HCT116 (cell line): ENCODE data around the gene ZDHHC1. TPM values are rescaled to one million over a fixed set of nuclear protein-coding genes. Genes with fewer than 3 reads are reported as not detected.

Experiments used
- ATAC-seq: fragments of 200-7000 bp; cut with Tn5 transposase; 2 replicates; pipeline ENCODE4 v1.9.1; 2020; ENCODE audit warnings: mild to moderate bottlenecking, moderate library complexity
- BruUV-seq: library from RNA; stranded (reverse); fragments of 400-500 nt; replicated peaks from 2 replicates; lab custom pipeline; 2021; lab: Mats Ljungman, UMichigan
- CTCF ChIA-PET: fragments of 300-600 bp; sonication (Branson Sonifier 250); formaldehyde crosslinking; loops from one replicate; lab custom pipeline; 2021; ENCODE audit warnings: antibody characterized with exemption; lab: Charles Lee
- POLR2A ChIA-PET: fragments of 300-600, 350-600 bp; sonication (Branson Sonifier 250); formaldehyde crosslinking; loops from one replicate; lab custom pipeline; 2021; ENCODE audit warnings: antibody characterized with exemption; lab: Charles Lee
- RAD21 ChIA-PET, 2 experiments: fragments of 300-600 bp; sonication (Branson Sonifier 250); formaldehyde crosslinking; loops; one replicate each; lab custom pipeline; 2023; ENCODE audit warnings: low total read pairs in 2 of 2; ENCODE audit not compliant: uncharacterized antibody in 2 of 2, unreplicated experiment in 2 of 2, low non-redundant PET in 1 of 2; lab: Charles Lee
- DNase-seq: peaks from one replicate; pipeline ENCODE4 v3.0.0-alpha.2; 2010; ENCODE audit warnings: low read depth, low spot score
- H2AFZ ChIP-seq: fragments of 200-600 bp; shearing (Covaris generic), sonication (generic); 2 replicates; pipeline ENCODE4 v1.6.1; 2017; ENCODE audit warnings: low read depth, mixed run types, mixed read lengths, antibody characterized with exemption, low read length; ENCODE audit not compliant: poor library complexity, severe bottlenecking
- H3K27ac ChIP-seq: 2 replicates; pipeline ENCODE4 v1.5.1; 2012; ENCODE audit warnings: low read depth, low read length
- H3K27me3 ChIP-seq: fragments of 200-600 bp; sonication (generic); 2 replicates; pipeline ENCODE4 v1.6.1; 2016; ENCODE audit warnings: mixed run types, low read length, mixed read lengths; ENCODE audit not compliant: insufficient read depth
- H3K36me3 ChIP-seq, 2 experiments: fragments of 200-500 bp in 1 of 2; fragments of 200-600 bp in 1 of 2; sonication (Bioruptor generic) in 1 of 2; sonication (generic) in 1 of 2; 2 replicates each; pipeline versions ENCODE4 v1.5.1 to v1.6.1; 2014 to 2016; ENCODE audit warnings: low read length in 2 of 2, inconsistent platforms in 1 of 2, mixed read lengths in 1 of 2, mixed run types in 1 of 2; ENCODE audit not compliant: insufficient read depth in 2 of 2, control insufficient read depth in 1 of 2
- H3K4me1 ChIP-seq, 2 experiments: fragments of 200-600 bp in 1 of 2; sonication (generic) in 1 of 2; 2 replicates each; pipeline versions ENCODE4 v1.5.1 to v1.6.1; 2012 to 2017; ENCODE audit warnings: low read length in 2 of 2, inconsistent platforms in 1 of 2, mild to moderate bottlenecking in 1 of 2, mixed read lengths in 1 of 2, mixed run types in 1 of 2, moderate library complexity in 1 of 2; ENCODE audit not compliant: insufficient read depth in 2 of 2, control insufficient read depth in 1 of 2
- H3K4me2 ChIP-seq: fragments of 200-600 bp; sonication (generic); 2 replicates; pipeline ENCODE4 v1.6.1; 2017; ENCODE audit warnings: mixed run types, low read length, mixed read lengths
- H3K4me3 ChIP-seq, 2 experiments: fragments of 200-600 bp in 1 of 2; sonication (generic) in 1 of 2; replicated peaks in 1 of 2; 2 replicates each; pipeline ENCODE4 v1.5.1; 2011 to 2016; ENCODE audit warnings: low read length in 2 of 2, control low read depth in 1 of 2, low read depth in 1 of 2, mild to moderate bottlenecking in 1 of 2, mixed read lengths in 1 of 2, mixed run types in 1 of 2
- H3K79me2 ChIP-seq: fragments of 200-600 bp; sonication (generic); 2 replicates; pipeline ENCODE4 v1.6.1; 2017; ENCODE audit warnings: mild to moderate bottlenecking, mixed run types, low read length, moderate library complexity, mixed read lengths; ENCODE audit not compliant: insufficient read depth
- H3K9ac ChIP-seq: fragments of 200-600 bp; sonication (generic); 2 replicates; pipeline ENCODE4 v1.6.1; 2016; ENCODE audit warnings: low read length, mixed read lengths
- H3K9me2 ChIP-seq: fragments of 200-600 bp; sonication (generic), shearing (Covaris generic); 2 replicates; pipeline ENCODE4 v1.6.1; 2017; ENCODE audit warnings: mixed run types, mild to moderate bottlenecking, moderate library complexity; ENCODE audit not compliant: insufficient read depth
- H3K9me3 ChIP-seq, 2 experiments: fragments of 200-500 bp in 1 of 2; fragments of 200-600 bp in 1 of 2; sonication (Bioruptor generic) in 1 of 2; sonication (generic) in 1 of 2; 2 replicates each; pipeline ENCODE4 v1.6.1; 2014 to 2017; ENCODE audit warnings: low read length in 2 of 2, mixed read lengths in 2 of 2, inconsistent platforms in 1 of 2, low read depth in 1 of 2, mild to moderate bottlenecking in 1 of 2, mixed run types in 1 of 2, moderate library complexity in 1 of 2; ENCODE audit not compliant: control insufficient read depth in 1 of 2, insufficient read depth in 1 of 2
- H4K20me1 ChIP-seq: fragments of 200-600 bp; sonication (generic), shearing (Covaris generic); 2 replicates; pipeline ENCODE4 v1.6.1; 2017; ENCODE audit warnings: mixed run types, mild to moderate bottlenecking, moderate library complexity; ENCODE audit not compliant: insufficient read depth
- ATF3 ChIP-seq: IDR thresholded peaks from 2 replicates; pipeline ENCODE4 v1.6.1; 2012
- CBX3 ChIP-seq: IDR thresholded peaks from 2 replicates; pipeline ENCODE4 v1.6.1; 2012; ENCODE audit warnings: low read depth
- CEBPB ChIP-seq: IDR thresholded peaks from 2 replicates; pipeline ENCODE4 v1.6.1; 2012; ENCODE audit warnings: low read depth
- ELF1 ChIP-seq: IDR thresholded peaks from 2 replicates; pipeline ENCODE4 v1.6.1; 2012; ENCODE audit warnings: low read depth, borderline replicate concordance
- EZH2 ChIP-seq: fragments of 200-600 bp; sonication (generic); IDR thresholded peaks from 2 replicates; pipeline ENCODE4 v1.6.1; 2017; ENCODE audit warnings: antibody characterized with exemption, mixed run types
- EZH2phosphoT487 ChIP-seq: fragments of 200-600 bp; IDR thresholded peaks from 2 replicates; pipeline ENCODE4 v1.6.1; 2018; ENCODE audit warnings: antibody characterized with exemption, borderline replicate concordance
- FOSL1 ChIP-seq: IDR thresholded peaks from 2 replicates; pipeline ENCODE4 v1.6.1; 2012; ENCODE audit warnings: low read depth
- JUND ChIP-seq: IDR thresholded peaks from 2 replicates; pipeline ENCODE4 v1.6.1; 2012
- MAX ChIP-seq: IDR thresholded peaks from 2 replicates; pipeline ENCODE4 v1.6.1; 2012
- POLR2A ChIP-seq: IDR thresholded peaks from 2 replicates; pipeline ENCODE4 v1.7.0; 2011; ENCODE audit warnings: borderline replicate concordance; ENCODE audit not compliant: insufficient read depth, insufficient read length; ENCODE audit errors: extremely low read depth
- SIN3A ChIP-seq: IDR thresholded peaks from 2 replicates; pipeline ENCODE4 v1.6.1; 2012; ENCODE audit warnings: low read depth
- SP1 ChIP-seq: IDR thresholded peaks from 2 replicates; pipeline ENCODE4 v1.6.1; 2012; ENCODE audit warnings: low read depth
- SRF ChIP-seq: IDR thresholded peaks from 2 replicates; pipeline ENCODE4 v1.6.1; 2012; ENCODE audit warnings: low read depth
- YY1 ChIP-seq: IDR thresholded peaks from 2 replicates; pipeline ENCODE4 v1.6.1; 2011; ENCODE audit warnings: low read length, low read depth, moderate library complexity, mild to moderate bottlenecking; ENCODE audit not compliant: insufficient replicate concordance; ENCODE audit errors: extremely low read depth
- ZFX ChIP-seq: fragments of 450-650 bp; IDR thresholded peaks from 2 replicates; pipeline ENCODE4 v1.6.1; 2017
- ZNF274 ChIP-seq: fragments of 200-500 bp; sonication (Bioruptor generic); IDR thresholded peaks from 2 replicates; pipeline ENCODE4 v1.6.1; 2014; ENCODE audit warnings: mild to moderate bottlenecking, low read depth, low read length, inconsistent platforms
- intact Hi-C: fragments of 100-400 bp; cut with micrococcal nuclease; formaldehyde crosslinking; loops from 2 replicates; pipeline ENCODE4 v1.10.0; 2022
- total RNA-seq: library from RNA; stranded (reverse); gene quantifications from one replicate; pipeline ENCODE4 v1.2.1, GENCODE V29; 2021; ENCODE audit not compliant: unreplicated experiment
- TF ChIP-seq, protein P1 (sequence below), 3 experiments: fragments of 200-600 bp in 1 of 3; sonication (generic) in 1 of 3; IDR thresholded peaks in 2 of 3; conservative IDR thresholded peaks in 1 of 3; 2 replicates each; pipeline ENCODE4 v1.5.1; 2012 to 2017; ENCODE audit warnings: low read depth in 2 of 3, low read length in 2 of 3, antibody characterized with exemption in 1 of 3, borderline replicate concordance in 1 of 3, control low read depth in 1 of 3, mild to moderate bottlenecking in 1 of 3, mixed read lengths in 1 of 3, mixed run types in 1 of 3, moderate library complexity in 1 of 3; ENCODE audit not compliant: insufficient read depth in 1 of 3

Gene ZDHHC1
- total RNA-seq, 1 experiment from 2014 or later, result 9.1 TPM

GRCh38 chr16:67433131-67433719 lies 16.9 kb upstream of the ZDHHC1 start:
- H3K27ac ChIP-seq, result no peak overlapping the region
- no peaks in the 10 kb centered on the region for H3K79me2 ChIP-seq
- intact Hi-C loops, result no loop called here
- no peak for DNase-seq
- TF ChIP-seq ZNF274, result no peak
- TF ChIP-seq SIN3A, result no peak
- TF ChIP-seq CBX3, result no peak
- TF ChIP-seq YY1, result no peak
- TF ChIP-seq ATF3, result no peak
- no peak for TF ChIP-seq SP1
- no peak for TF ChIP-seq ZFX
- no peak for TF ChIP-seq POLR2A
- no peak for TF ChIP-seq ELF1
- no peak for TF ChIP-seq FOSL1
- no peak for TF ChIP-seq CEBPB
- TF ChIP-seq, protein P1, sequence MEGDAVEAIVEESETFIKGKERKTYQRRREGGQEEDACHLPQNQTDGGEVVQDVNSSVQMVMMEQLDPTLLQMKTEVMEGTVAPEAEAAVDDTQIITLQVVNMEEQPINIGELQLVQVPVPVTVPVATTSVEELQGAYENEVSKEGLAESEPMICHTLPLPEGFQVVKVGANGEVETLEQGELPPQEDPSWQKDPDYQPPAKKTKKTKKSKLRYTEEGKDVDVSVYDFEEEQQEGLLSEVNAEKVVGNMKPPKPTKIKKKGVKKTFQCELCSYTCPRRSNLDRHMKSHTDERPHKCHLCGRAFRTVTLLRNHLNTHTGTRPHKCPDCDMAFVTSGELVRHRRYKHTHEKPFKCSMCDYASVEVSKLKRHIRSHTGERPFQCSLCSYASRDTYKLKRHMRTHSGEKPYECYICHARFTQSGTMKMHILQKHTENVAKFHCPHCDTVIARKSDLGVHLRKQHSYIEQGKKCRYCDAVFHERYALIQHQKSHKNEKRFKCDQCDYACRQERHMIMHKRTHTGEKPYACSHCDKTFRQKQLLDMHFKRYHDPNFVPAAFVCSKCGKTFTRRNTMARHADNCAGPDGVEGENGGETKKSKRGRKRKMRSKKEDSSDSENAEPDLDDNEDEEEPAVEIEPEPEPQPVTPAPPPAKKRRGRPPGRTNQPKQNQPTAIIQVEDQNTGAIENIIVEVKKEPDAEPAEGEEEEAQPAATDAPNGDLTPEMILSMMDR (IDR thresholded peaks at IDR 0.05 in 2 of 3, conservative IDR thresholded peaks at IDR 0.05 in 1 of 3; ENCODE audit: borderline replicate concordance in 1 of 3, insufficient read depth in 1 of 3, low read depth in 2 of 3, low read length in 2 of 3), result no peak
- TF ChIP-seq SRF, result no peak
- no peak for TF ChIP-seq EZH2
- TF ChIP-seq JUND, result no peak
- TF ChIP-seq MAX, result no peak
- no peak for TF ChIP-seq EZH2phosphoT487
- RAD21 ChIA-PET, result no interaction called here
- H3K4me2 ChIP-seq, result no peak overlapping the region
- no peak for ATAC-seq
- H3K4me3 ChIP-seq, result no peak overlapping the region
- H3K27me3 ChIP-seq, result no peaks in the 10 kb centered on the region
- H4K20me1 ChIP-seq, result no peaks in the 10 kb centered on the region
- BruUV-seq, result no TSS peak
- POLR2A ChIA-PET, result no interaction called here
- no peak overlapping the region for H3K9ac ChIP-seq
- H2AFZ ChIP-seq, result no peak overlapping the region
- H3K36me3 ChIP-seq, result peaks cover 0 to 4% of the 10 kb centered on the region in 2 experiments; a peak in 1 of 4 replicates
- H3K4me1 ChIP-seq, result peaks cover 6 to 40% of the 10 kb centered on the region in 2 experiments; a peak in 3 of 4 replicates
- CTCF ChIA-PET, result interaction anchor here (0.9 kb wide), 1 partner anchor 14 kb away, joined by 4 read pairs; no protein-coding TSS in a partner anchor
- H3K9me2 ChIP-seq, result no peaks in the 10 kb centered on the region
- H3K9me3 ChIP-seq, result no peaks in the 10 kb centered on the region
